Body of pancreas (tissue), 4 donors: ENCODE results near the gene CYS1.
"Not testable (repeated sequence)": the region's sequence is repeated elsewhere in the genome, so short reads cannot be mapped to it uniquely, and the experiment has no call there.

Experiments
- CTCF ChIP-seq, 7 experiments: fragments of 450-650 bp in 4 of 7; fragments of 200-600 bp in 3 of 7; sonication (generic) in 3 of 7; IDR thresholded peaks; one replicate each; pipeline ENCODE4 v1.5.1; 2016 to 2019; ENCODE audit warnings: antibody characterized with exemption in 7 of 7
- POLR2A ChIP-seq, 3 donors: fragments of 450-650 bp; IDR thresholded peaks; one replicate each; pipeline ENCODE4 v1.6.1; 2016; ENCODE audit warnings: antibody characterized with exemption in 3 of 3, mild to moderate bottlenecking in 2 of 3

GRCh38 chr2:10091889-10092244 is 11.7 kb upstream of the CYS1 start:
- not testable (repeated sequence) for TF ChIP-seq CTCF, POLR2A (IDR thresholded peaks at IDR 0.05)
